Uterus (tissue), 4 donors: ENCODE data around the gene CD160. TPM values are rescaled to one million over a fixed set of nuclear protein-coding genes. Genes with fewer than 3 reads are reported as not detected.
"Not testable (repeated sequence)": the region's sequence is repeated elsewhere in the genome, so short reads cannot be mapped to it uniquely, and the experiment has no call there.

Experiments
- DNase-seq, 2 donors: peaks; one replicate each; pipeline ENCODE4 v3.0.0-alpha.2; 2019 to 2020
- H3K27ac ChIP-seq, 2 donors: fragments of 200-600 bp; sonication (generic); 1 replicate in 1 of 2; 2 replicates in 1 of 2; pipeline ENCODE4 v1.5.1; 2016 to 2018
- H3K27me3 ChIP-seq, 2 donors: fragments of 200-600 bp; sonication (generic); one replicate each; pipeline ENCODE4 v1.5.1; 2018 to 2019; ENCODE audit warnings: control low read depth in 1 of 2
- H3K36me3 ChIP-seq, 2 donors: fragments of 200-600 bp; sonication (generic); one replicate each; pipeline ENCODE4 v1.5.1; 2019; ENCODE audit warnings: control low read depth in 1 of 2
- H3K4me1 ChIP-seq, 2 donors: fragments of 200-600 bp; sonication (generic); one replicate each; pipeline ENCODE4 v1.5.1; 2018 to 2019; ENCODE audit warnings: control low read depth in 1 of 2
- H3K4me3 ChIP-seq, 2 donors: fragments of 200-600 bp; sonication (generic); 1 replicate in 1 of 2; 2 replicates in 1 of 2; pipeline ENCODE4 v1.5.1; 2018 to 2019; ENCODE audit warnings: mild to moderate bottlenecking in 1 of 2
- H3K9me3 ChIP-seq, 2 donors: fragments of 200-600 bp; sonication (generic); one replicate each; pipeline ENCODE4 v1.5.1; 2019; ENCODE audit warnings: control low read depth in 1 of 2
- CTCF ChIP-seq, 4 experiments: fragments of 200-600 bp in 2 of 4; fragments of 450-650 bp in 2 of 4; sonication (generic) in 2 of 4; IDR thresholded peaks; one replicate each; pipeline ENCODE4 v1.5.1; 2016 to 2019; ENCODE audit warnings: antibody characterized with exemption in 4 of 4, mild to moderate bottlenecking in 2 of 4, moderate library complexity in 1 of 4
- POLR2A ChIP-seq, 2 donors: fragments of 450-650 bp; IDR thresholded peaks; one replicate each; pipeline ENCODE4 v1.6.1; 2016; ENCODE audit warnings: antibody characterized with exemption in 2 of 2, mild to moderate bottlenecking in 1 of 2, moderate library complexity in 1 of 2
- intact Hi-C: fragments of 100-400 bp; cut with DNase I; formaldehyde crosslinking; loops from one replicate; pipeline ENCODE4 v1.15.1; 2023; ENCODE audit warnings: low total_unique reads
- total RNA-seq, 4 donors: library from RNA; depleted of rRNA in 3 of 4; stranded (reverse); fragments of >200 nt in 3 of 4; gene quantifications; one replicate each; pipeline versions ENCODE4 v1.1.0 to v1.2.4, GENCODE V29; 2014 to 2023
- donor health status: DM: yes; HTN: yes; CAD: no.

The CD160 gene
- total RNA-seq, 4 donors from 2014 or later, result 0.55 TPM; not detected in 3

DNA sequence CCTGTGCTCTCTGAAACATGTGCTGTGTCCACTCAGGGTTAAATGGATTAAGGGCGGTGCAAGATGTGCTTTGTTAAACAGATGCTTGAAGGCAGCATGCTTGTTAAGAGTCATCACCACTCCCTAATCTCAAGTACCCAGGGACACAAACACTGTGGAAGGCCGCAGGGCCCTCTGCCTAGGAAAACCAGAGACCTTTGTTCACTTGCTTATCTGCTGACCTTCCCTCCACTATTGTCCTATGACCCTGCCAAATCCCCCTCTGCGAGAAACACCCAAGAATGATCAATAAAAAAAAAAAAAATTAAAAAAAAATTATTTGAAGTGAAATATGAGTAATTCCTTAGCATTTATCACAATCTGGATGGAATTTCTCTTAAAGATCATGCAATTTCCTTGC lies 45.8 kb downstream of the CD160 start:
- DNase-seq, H3K4me3 ChIP-seq, H3K27ac ChIP-seq, H3K27me3 ChIP-seq, H3K36me3 ChIP-seq, H3K4me1 ChIP-seq, H3K9me3 ChIP-seq, intact Hi-C loops: not testable (repeated sequence)

DNA sequence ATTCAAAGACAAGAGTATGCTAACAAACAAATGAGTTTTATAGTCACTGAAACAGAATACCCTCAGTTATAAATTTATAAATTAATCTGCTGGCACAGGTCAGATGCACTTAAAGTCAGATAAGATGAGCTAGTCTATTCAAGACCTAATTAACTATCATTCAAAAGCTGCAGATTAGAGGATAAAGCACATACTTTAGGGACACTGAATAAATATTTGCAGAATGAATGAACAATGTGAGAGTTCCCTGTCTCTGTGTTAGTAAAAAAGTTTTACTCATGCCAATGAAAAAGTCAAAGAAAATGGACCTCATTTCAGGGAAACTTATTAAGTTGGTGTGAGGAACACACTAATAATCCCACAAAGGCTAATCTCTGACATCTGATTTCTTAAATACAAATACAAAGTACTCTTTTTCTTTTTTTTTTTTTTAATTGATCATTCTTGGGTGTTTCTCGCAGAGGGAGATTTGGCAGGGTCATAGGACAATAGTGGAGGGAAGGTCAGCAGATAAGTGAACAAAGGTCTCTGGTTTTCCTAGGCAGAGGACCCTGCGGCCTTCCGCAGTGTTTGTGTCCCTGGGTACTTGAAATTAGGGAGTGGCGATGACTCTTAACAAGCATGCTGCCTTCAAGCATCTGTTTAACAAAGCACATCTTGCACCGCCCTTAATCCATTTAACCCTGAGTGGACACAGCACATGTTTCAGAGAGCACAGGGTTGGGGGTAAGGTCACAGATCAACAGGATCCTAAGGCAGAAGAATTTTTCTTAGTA lies 46.5 kb downstream of the CD160 start:
- intact Hi-C loops, H3K36me3 ChIP-seq, H3K4me3 ChIP-seq, H3K4me1 ChIP-seq, H3K27me3 ChIP-seq, H3K9me3 ChIP-seq, H3K27ac ChIP-seq, DNase-seq: not testable (repeated sequence)

DNA sequence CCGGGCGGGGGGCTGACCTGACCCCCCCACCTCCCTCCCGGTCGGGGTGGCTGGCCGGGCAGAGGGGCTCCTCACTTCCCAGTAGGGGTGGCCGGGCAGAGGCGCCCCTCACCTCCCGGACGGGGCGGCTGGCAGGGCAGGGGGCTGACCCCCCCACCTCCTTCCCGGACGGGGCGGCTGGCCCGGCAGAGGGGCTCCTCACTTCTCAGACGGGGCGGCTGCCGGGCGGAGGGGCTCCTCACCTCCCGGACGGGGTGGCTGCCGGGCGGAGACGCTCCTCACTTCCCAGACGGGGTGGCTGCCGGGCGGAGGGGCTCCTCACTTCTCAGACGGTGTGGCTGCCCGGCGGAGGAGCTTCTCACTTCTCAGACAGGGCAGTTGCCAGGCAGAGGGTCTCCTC lies 47.6 kb downstream of the CD160 start:
- H3K4me3 ChIP-seq, intact Hi-C loops, H3K4me1 ChIP-seq, H3K9me3 ChIP-seq, H3K27ac ChIP-seq, H3K36me3 ChIP-seq, DNase-seq, H3K27me3 ChIP-seq: not testable (repeated sequence)

GRCh38 chr1:145768004-145768403 lies 48.7 kb downstream of the CD160 start:
- H3K27ac ChIP-seq, intact Hi-C loops, H3K36me3 ChIP-seq, DNase-seq, H3K9me3 ChIP-seq, H3K4me3 ChIP-seq, H3K27me3 ChIP-seq, H3K4me1 ChIP-seq: not testable (repeated sequence)

DNA sequence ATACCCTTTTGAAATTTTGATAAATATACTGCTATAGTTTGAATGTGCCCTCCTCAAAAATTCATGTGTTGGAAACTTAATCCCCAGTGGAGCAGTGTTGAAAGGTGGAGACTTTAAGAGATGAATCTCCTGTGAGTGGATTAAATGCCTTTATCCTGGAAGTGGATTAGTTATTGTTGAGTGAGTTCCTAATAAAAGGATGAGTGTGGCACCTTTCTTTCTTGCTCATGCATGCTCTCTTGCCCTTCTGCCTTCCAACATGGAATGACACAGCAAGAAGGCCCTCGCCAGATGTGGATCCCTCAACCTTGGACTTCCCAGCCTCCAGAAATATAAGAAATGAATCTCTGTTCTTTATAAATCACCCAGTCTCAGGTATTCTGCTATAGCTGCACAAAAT lies 51.8 kb downstream of the CD160 start:
- DNase-seq, result no peak
- H3K27me3 ChIP-seq, result no peaks in the 10 kb centered on the region
- H3K27ac ChIP-seq, result no peak overlapping the region
- intact Hi-C loops, result no loop called here
- TF ChIP-seq POLR2A (IDR thresholded peaks at IDR 0.05) (no peak), CTCF (IDR thresholded peaks at IDR 0.05) (no peak)
- H3K4me3 ChIP-seq, result no peak overlapping the region
- H3K36me3 ChIP-seq, result no peaks in the 10 kb centered on the region
- H3K4me1 ChIP-seq, result no peaks in the 10 kb centered on the region
- H3K9me3 ChIP-seq, result no peaks in the 10 kb centered on the region

GRCh38 chr1:145773423-145773822 lies 54.1 kb downstream of the CD160 start:
- Histone ChIP-seq H3K27me3 (no peaks in the 10 kb centered on the region), H3K36me3 (no peaks in the 10 kb centered on the region), H3K4me1 (peaks cover 0 to 8% of the 10 kb centered on the region in 2 donors), H3K4me3 (no peak overlapping the region), H3K9me3 (no peaks in the 10 kb centered on the region), H3K27ac (no peak overlapping the region)
- intact Hi-C loops, result no loop called here
- TF ChIP-seq POLR2A (IDR thresholded peaks at IDR 0.05) (no peak), CTCF (IDR thresholded peaks at IDR 0.05) (no peak)
- DNase-seq, result no peak

GRCh38 chr1:145777357-145778145 lies 58.3 kb downstream of the CD160 start:
- H3K27me3 ChIP-seq, result no peaks in the 10 kb centered on the region
- peaks cover 0 to 8% of the 10 kb centered on the region in 2 donors for H3K4me1 ChIP-seq
- no peaks in the 10 kb centered on the region for H3K9me3 ChIP-seq
- no peak overlapping the region for H3K4me3 ChIP-seq
- no peak for DNase-seq
- intact Hi-C loops, result no loop called here
- TF ChIP-seq CTCF (IDR thresholded peaks at IDR 0.05), result no peak
- no peak for TF ChIP-seq POLR2A (IDR thresholded peaks at IDR 0.05)
- peak overlapping the region in 1 of 2 donors; percentile 56 for H3K27ac ChIP-seq
- H3K36me3 ChIP-seq, result no peaks in the 10 kb centered on the region
